Measurements from ENCODE around the gene WDR7. TPM values are rescaled to one million over a fixed set of nuclear protein-coding genes. Genes with fewer than 3 reads are reported as not detected.
A peak's percentile ranks its signal among the peaks of the same experiment; 100 is the strongest.

The WDR7 gene
- total RNA-seq, 2 experiments from 2014 or later = 16.0 to 19.0 TPM

DNA sequence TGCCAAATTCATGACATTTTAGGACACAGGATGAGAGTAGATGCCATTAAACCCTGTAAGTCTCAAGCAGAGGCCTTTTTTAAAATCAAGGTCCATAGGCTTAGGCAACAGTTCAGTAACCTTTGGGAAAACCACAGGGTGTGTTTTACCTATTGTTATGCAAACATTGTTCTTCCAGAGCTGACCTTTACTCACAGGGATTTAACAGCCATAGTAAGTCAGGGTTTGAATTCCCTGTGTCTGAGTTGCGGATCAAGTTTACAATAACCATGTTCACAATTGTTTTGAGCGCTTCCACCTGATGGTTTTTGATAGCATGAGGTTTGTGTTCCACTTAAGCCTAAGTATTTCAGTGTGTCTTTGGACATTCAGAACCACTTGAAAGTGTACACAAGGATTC lies 335.7 kb downstream of the WDR7 start:
- DNase-seq = no peak
- no peak for ATAC-seq
- H3K9me3 Mint-ChIP-seq = no peaks in the 10 kb centered on the region
- ChIA-PET CTCF (no interaction called here), POLR2A (no interaction called here)
- no peaks in the 10 kb centered on the region for H3K4me1 Mint-ChIP-seq (ENCODE audit: low read depth)
- no peaks in the 10 kb centered on the region for H3K36me3 Mint-ChIP-seq (ENCODE audit: low read depth)
- intact Hi-C loops (cut with micrococcal nuclease) = no loop called here
- no peak overlapping the region for H3K4me3 Mint-ChIP-seq
- no peak overlapping the region for H3K27ac Mint-ChIP-seq
- H3K27me3 Mint-ChIP-seq = no peaks in the 10 kb centered on the region
- TF ChIP-seq, protein P1, sequence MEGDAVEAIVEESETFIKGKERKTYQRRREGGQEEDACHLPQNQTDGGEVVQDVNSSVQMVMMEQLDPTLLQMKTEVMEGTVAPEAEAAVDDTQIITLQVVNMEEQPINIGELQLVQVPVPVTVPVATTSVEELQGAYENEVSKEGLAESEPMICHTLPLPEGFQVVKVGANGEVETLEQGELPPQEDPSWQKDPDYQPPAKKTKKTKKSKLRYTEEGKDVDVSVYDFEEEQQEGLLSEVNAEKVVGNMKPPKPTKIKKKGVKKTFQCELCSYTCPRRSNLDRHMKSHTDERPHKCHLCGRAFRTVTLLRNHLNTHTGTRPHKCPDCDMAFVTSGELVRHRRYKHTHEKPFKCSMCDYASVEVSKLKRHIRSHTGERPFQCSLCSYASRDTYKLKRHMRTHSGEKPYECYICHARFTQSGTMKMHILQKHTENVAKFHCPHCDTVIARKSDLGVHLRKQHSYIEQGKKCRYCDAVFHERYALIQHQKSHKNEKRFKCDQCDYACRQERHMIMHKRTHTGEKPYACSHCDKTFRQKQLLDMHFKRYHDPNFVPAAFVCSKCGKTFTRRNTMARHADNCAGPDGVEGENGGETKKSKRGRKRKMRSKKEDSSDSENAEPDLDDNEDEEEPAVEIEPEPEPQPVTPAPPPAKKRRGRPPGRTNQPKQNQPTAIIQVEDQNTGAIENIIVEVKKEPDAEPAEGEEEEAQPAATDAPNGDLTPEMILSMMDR (IDR thresholded peaks at IDR 0.05) = no peak

DNA sequence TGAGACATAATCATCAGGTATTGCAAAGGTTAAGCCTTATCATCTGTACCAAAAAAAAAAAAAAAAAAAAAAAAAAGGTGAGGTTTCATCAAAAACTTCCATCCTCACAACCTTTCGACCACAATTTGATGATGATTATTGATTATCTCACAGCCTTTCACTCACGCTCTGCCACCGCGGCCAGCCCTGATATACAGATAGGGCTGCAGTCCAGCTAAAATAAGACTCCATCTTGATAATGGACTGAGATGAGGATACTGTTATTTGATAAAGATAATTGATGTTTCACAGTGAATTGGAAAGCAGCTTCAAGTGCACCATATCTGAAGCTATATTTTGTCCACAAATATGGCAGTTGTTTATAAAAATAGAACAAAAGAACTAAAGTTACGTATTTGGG lies 336.1 kb downstream of the WDR7 start:
- H3K4me3 Mint-ChIP-seq = no peak overlapping the region
- H3K9me3 Mint-ChIP-seq = no peaks in the 10 kb centered on the region
- no peaks in the 10 kb centered on the region for H3K36me3 Mint-ChIP-seq (ENCODE audit: low read depth)
- DNase-seq = no peak
- H3K27me3 Mint-ChIP-seq = no peaks in the 10 kb centered on the region
- intact Hi-C loops (cut with micrococcal nuclease) = no loop called here
- TF ChIP-seq, protein P1 (IDR thresholded peaks at IDR 0.05) = no peak
- POLR2A ChIA-PET = no interaction called here
- no peak overlapping the region for H3K27ac Mint-ChIP-seq
- CTCF ChIA-PET = no interaction called here
- peaks cover 3% of the 10 kb centered on the region for H3K4me1 Mint-ChIP-seq (ENCODE audit: low read depth)
- no peak for ATAC-seq

- intact Hi-C loops (cut with micrococcal nuclease) = no loop called here
- TF ChIP-seq, protein P1 (IDR thresholded peaks at IDR 0.05) = no peak
- Mint-ChIP-seq H3K9me3 (no peaks in the 10 kb centered on the region), H3K4me3 (no peak overlapping the region), H3K36me3 (ENCODE audit: low read depth) (no peaks in the 10 kb centered on the region), H3K27me3 (no peaks in the 10 kb centered on the region), H3K27ac (no peak overlapping the region), H3K4me1 (ENCODE audit: low read depth) (peaks cover 7% of the 10 kb centered on the region)
- DNase-seq = no peak
- no peak for ATAC-seq
- POLR2A ChIA-PET = no interaction called here
- CTCF ChIA-PET = no interaction called here
Measured at GRCh38 chr18:56988022-56988421, 336.9 kb downstream of the WDR7 start.

DNA sequence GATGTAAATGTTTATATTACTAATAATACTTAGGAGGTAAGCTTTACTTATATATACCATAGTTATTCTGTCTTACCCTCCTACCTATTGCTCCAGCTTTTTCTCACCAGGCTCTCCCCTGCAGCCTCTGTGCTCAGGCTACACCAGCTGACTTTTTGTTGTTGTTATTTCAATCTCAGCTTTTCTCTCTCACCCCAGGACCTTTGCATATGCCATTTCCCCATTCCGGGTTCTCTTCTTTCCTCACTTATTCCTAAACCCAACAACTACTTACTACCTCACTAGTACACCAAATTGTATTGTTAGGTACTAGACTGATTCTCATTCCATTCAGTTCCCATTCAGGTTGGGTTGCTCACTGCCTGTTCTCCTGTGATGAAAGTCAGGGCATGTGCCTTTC lies 339.5 kb downstream of the WDR7 start:
- Mint-ChIP-seq H3K36me3 (ENCODE audit: low read depth) (no peaks in the 10 kb centered on the region), H3K27ac (no peak overlapping the region), H3K9me3 (no peaks in the 10 kb centered on the region), H3K4me1 (ENCODE audit: low read depth) (peaks cover 7% of the 10 kb centered on the region), H3K4me3 (no peak overlapping the region), H3K27me3 (no peaks in the 10 kb centered on the region)
- intact Hi-C loops (cut with micrococcal nuclease) = no loop called here
- DNase-seq (no peak), ATAC-seq (no peak)
- CTCF ChIA-PET = interaction anchor here (1.4 to 1.5 kb wide), 2 partner anchors 8 to 591 kb away, joined by 5 read pairs; no protein-coding TSS in a partner anchor
- TF ChIP-seq, protein P1 (IDR thresholded peaks at IDR 0.05) = no peak
- POLR2A ChIA-PET = interaction anchor here (0.6 kb wide), 1 partner anchor 208 kb away, joined by 3 read pairs; no protein-coding TSS in a partner anchor

- ChIA-PET POLR2A (no interaction called here), CTCF (interaction anchor here (1.3 kb wide), 1 partner anchor 278 kb away, joined by 3 read pairs; no protein-coding TSS in a partner anchor)
- no peaks in the 10 kb centered on the region for H3K27me3 Mint-ChIP-seq
- ATAC-seq (peak; percentile 45), DNase-seq (no peak)
- no peak overlapping the region for H3K4me3 Mint-ChIP-seq
- intact Hi-C loops (cut with micrococcal nuclease) = no loop called here
- peaks cover 7% of the 10 kb centered on the region for H3K4me1 Mint-ChIP-seq (ENCODE audit: low read depth)
- H3K27ac Mint-ChIP-seq = no peak overlapping the region
- H3K36me3 Mint-ChIP-seq (ENCODE audit: low read depth) = no peaks in the 10 kb centered on the region
- H3K9me3 Mint-ChIP-seq = no peaks in the 10 kb centered on the region
- TF ChIP-seq, protein P1 (IDR thresholded peaks at IDR 0.05) = no peak
Measured at GRCh38 chr18:56992777-56993176, 341.6 kb downstream of the WDR7 start.

All from activated CD8-positive, alpha-beta T cell treated with anti-CD3 and anti-CD28 coated beads for 36 hours (primary cell).